ENCODE measurements around the gene BRD3.
"Not testable (repeated sequence)": the region's sequence is repeated elsewhere in the genome, so short reads cannot be mapped to it uniquely, and the experiment has no call there.

DNA sequence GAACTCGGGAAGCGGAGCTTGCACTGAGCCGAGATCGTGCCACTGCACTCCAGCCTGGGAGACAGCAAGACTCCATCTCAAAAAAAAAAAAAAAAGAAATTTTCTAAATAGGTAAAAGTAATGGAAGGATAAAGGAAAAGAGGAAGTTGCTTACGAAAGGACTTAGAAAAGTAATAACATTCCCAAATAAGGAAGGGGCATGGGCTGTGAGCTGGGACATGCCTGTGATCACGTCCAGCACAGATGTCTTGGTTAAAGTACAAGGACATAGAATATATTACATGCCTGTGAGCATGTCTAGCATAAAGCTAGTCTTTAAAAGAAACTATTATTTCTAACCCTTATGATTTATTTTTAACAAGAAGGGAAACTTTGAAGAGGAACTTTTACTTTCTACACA lies 33.3 kb upstream of the BRD3 start:
- not testable (repeated sequence) for TF ChIP-seq CTCF (optimal IDR thresholded peaks at IDR 0.05 in 1 of 3, IDR thresholded peaks at IDR 0.05 in 1 of 3, conservative IDR thresholded peaks at IDR 0.05 in 1 of 3; ENCODE audit: extremely low read depth in 1 of 3, insufficient read depth in 2 of 3, low read length in 3 of 3); EZH2 (IDR thresholded peaks at IDR 0.05; ENCODE audit: low read length)
